ENCODE results near the gene CREB3L1.

The CREB3L1 gene

GRCh38 chr11:46296059-46296527 is 18.6 kb downstream of the CREB3L1 start:
- Histone ChIP-seq H3K4me1 (ENCODE audit: control insufficient read depth, low read length) (peaks cover 11% of the 10 kb centered on the region; the same call in 1 of the 2 replicates), H3K9me3 (ENCODE audit: control insufficient read depth, insufficient read depth, low read length) (no peaks in the 10 kb centered on the region), H3K4me3 (ENCODE audit: low read length) (peak overlapping the region; percentile 44; the same call in 1 of the 2 replicates), H4K20me1 (ENCODE audit: control insufficient read depth, insufficient read depth, low read depth, low read length) (no peaks in the 10 kb centered on the region), H3K27ac (ENCODE audit: low read depth, low read length) (no peak overlapping the region), H3K36me3 (ENCODE audit: control insufficient read depth, low read length) (no peaks in the 10 kb centered on the region), H3K9me2 (replicated peaks; ENCODE audit: control insufficient read depth, low read length) (no peaks in the 10 kb centered on the region), H3K27me3 (ENCODE audit: control insufficient read depth, low read length) (peaks cover 53% of the 10 kb centered on the region), H3F3A (ENCODE audit: control insufficient read depth, insufficient read depth) (no peaks in the 10 kb centered on the region), H3K79me2 (ENCODE audit: control insufficient read depth, low read length) (no peaks in the 10 kb centered on the region), H3K4me2 (ENCODE audit: low read length) (peak overlapping the region; percentile 55)
- TF ChIP-seq CTCF (IDR thresholded peaks at IDR 0.05; ENCODE audit: low read depth, low read length, poor library complexity, severe bottlenecking) = no peak
- no peak for TF ChIP-seq EZH2phosphoT487 (IDR thresholded peaks at IDR 0.05; ENCODE audit: borderline replicate concordance, low read length)

DNA sequence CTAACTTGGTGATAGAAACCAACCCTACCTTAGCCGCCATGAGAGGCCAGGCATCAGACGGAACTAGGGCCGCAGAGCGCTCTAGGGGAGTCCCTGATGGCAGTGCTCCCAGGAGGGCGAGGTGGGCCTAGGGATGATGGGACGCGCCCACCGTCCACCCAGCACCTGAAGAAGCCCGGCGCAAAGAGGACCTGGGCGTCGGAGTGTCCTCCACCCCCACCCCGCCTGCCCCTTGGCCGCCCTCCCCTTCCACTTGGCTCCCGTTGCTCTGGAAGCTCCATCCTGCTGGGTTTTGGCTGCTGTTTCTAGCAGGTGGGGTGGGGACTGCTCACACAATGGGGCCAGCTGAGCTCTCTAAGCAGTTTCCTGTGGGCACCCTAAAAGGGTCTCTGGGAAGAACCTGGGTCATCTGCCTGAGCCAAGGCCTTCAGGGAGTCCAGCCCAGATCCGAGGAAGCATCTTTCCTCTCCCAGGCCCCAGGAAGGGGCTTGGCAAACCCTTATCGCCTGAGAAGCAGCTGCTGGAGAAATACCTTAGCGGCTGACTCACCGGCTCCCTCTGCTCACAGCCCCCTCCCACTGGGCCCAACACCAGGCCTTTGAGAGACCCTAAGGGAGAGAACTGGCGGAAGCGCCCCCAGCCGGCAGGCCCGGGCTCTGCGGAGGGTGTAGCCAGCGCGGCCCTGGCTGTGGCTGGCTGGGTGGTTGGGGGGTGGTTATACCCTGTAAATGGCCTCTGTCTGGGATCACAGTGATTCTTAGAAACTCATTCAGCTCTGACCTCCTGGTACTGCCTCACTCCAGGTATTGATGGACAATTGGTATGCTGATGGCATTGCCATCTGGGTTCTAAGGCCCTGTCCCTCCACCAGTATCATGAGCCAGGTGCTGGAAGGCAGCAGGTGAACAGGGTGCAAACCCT is 19.3 kb downstream of the CREB3L1 start:
- Histone ChIP-seq H3K36me3 (ENCODE audit: control insufficient read depth, low read length) (no peaks in the 10 kb centered on the region), H3K4me1 (ENCODE audit: control insufficient read depth, low read length) (peaks cover 11% of the 10 kb centered on the region; the same call in 1 of the 2 replicates), H3K9me3 (ENCODE audit: control insufficient read depth, insufficient read depth, low read length) (no peaks in the 10 kb centered on the region), H3F3A (ENCODE audit: control insufficient read depth, insufficient read depth) (no peaks in the 10 kb centered on the region), H3K4me2 (ENCODE audit: low read length) (no peak overlapping the region), H3K27me3 (ENCODE audit: control insufficient read depth, low read length) (peaks cover 46% of the 10 kb centered on the region), H3K27ac (ENCODE audit: low read depth, low read length) (no peak overlapping the region), H3K4me3 (ENCODE audit: low read length) (no peak overlapping the region), H4K20me1 (ENCODE audit: control insufficient read depth, insufficient read depth, low read depth, low read length) (no peaks in the 10 kb centered on the region), H3K9me2 (replicated peaks; ENCODE audit: control insufficient read depth, low read length) (no peaks in the 10 kb centered on the region), H3K79me2 (ENCODE audit: control insufficient read depth, low read length) (no peaks in the 10 kb centered on the region)
- TF ChIP-seq EZH2phosphoT487 (IDR thresholded peaks at IDR 0.05; ENCODE audit: borderline replicate concordance, low read length) = no peak
- TF ChIP-seq CTCF (IDR thresholded peaks at IDR 0.05; ENCODE audit: low read depth, low read length, poor library complexity, severe bottlenecking) = no peak

- Histone ChIP-seq H3K9me2 (replicated peaks; ENCODE audit: control insufficient read depth, low read length) (no peaks in the 10 kb centered on the region), H3K4me1 (ENCODE audit: control insufficient read depth, low read length) (peaks cover 11% of the 10 kb centered on the region; the same call in 1 of the 2 replicates), H3K27me3 (ENCODE audit: control insufficient read depth, low read length) (peaks cover 39% of the 10 kb centered on the region), H3K9me3 (ENCODE audit: control insufficient read depth, insufficient read depth, low read length) (no peaks in the 10 kb centered on the region), H3K36me3 (ENCODE audit: control insufficient read depth, low read length) (no peaks in the 10 kb centered on the region), H3K4me3 (ENCODE audit: low read length) (no peak overlapping the region), H3K4me2 (ENCODE audit: low read length) (no peak overlapping the region), H3K79me2 (ENCODE audit: control insufficient read depth, low read length) (no peaks in the 10 kb centered on the region), H4K20me1 (ENCODE audit: control insufficient read depth, insufficient read depth, low read depth, low read length) (no peaks in the 10 kb centered on the region), H3K27ac (ENCODE audit: low read depth, low read length) (no peak overlapping the region), H3F3A (ENCODE audit: control insufficient read depth, insufficient read depth) (no peaks in the 10 kb centered on the region)
- no peak for TF ChIP-seq EZH2phosphoT487 (IDR thresholded peaks at IDR 0.05; ENCODE audit: borderline replicate concordance, low read length)
- no peak for TF ChIP-seq CTCF (IDR thresholded peaks at IDR 0.05; ENCODE audit: low read depth, low read length, poor library complexity, severe bottlenecking)
These were observed 21.4 kb downstream of the CREB3L1 start for GRCh38 chr11:46298699-46299433.

All from DOHH2 (cell line).